ENCODE data around the gene CWC22. TPM values are rescaled to one million over a fixed set of nuclear protein-coding genes. Genes with fewer than 3 reads are reported as not detected.

The CWC22 gene
- total RNA-seq, 1 donor from 2014 or later: 27.5 TPM

DNA sequence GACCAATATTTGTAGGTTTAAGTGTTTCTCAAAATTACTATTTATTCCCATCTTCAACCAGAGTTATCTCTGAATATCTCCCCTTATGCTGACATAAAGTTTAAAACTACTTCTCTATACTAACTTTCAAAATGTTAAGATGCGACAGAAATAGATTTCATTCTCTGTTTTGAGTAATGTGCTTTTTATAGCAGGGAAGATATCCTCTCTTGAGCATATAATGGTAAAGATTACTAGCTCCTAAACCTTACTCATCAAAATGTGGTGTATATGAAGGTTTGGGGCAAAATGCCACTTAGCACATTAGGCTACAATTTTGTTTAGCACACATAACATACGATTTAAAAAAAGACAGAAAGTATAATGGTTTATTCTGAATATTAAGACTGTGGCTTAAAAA is 54.4 kb downstream of the CWC22 start:
- Mint-ChIP-seq H3K27me3 (no peaks in the 10 kb centered on the region), H3K36me3 (ENCODE audit: low read depth) (peaks cover 72% of the 10 kb centered on the region), H3K27ac (no peak overlapping the region), H3K4me3 (no peak overlapping the region), H3K4me1 (no peaks in the 10 kb centered on the region), H3K9me3 (no peaks in the 10 kb centered on the region)
- ChIA-PET POLR2A (no interaction called here), CTCF (no interaction called here)
- intact Hi-C loops (cut with micrococcal nuclease): no loop called here
- DNase-seq (no peak), ATAC-seq (ENCODE audit: low read depth) (no peak)
- TF ChIP-seq, protein P1, sequence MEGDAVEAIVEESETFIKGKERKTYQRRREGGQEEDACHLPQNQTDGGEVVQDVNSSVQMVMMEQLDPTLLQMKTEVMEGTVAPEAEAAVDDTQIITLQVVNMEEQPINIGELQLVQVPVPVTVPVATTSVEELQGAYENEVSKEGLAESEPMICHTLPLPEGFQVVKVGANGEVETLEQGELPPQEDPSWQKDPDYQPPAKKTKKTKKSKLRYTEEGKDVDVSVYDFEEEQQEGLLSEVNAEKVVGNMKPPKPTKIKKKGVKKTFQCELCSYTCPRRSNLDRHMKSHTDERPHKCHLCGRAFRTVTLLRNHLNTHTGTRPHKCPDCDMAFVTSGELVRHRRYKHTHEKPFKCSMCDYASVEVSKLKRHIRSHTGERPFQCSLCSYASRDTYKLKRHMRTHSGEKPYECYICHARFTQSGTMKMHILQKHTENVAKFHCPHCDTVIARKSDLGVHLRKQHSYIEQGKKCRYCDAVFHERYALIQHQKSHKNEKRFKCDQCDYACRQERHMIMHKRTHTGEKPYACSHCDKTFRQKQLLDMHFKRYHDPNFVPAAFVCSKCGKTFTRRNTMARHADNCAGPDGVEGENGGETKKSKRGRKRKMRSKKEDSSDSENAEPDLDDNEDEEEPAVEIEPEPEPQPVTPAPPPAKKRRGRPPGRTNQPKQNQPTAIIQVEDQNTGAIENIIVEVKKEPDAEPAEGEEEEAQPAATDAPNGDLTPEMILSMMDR (IDR thresholded peaks at IDR 0.05): no peak

DNA sequence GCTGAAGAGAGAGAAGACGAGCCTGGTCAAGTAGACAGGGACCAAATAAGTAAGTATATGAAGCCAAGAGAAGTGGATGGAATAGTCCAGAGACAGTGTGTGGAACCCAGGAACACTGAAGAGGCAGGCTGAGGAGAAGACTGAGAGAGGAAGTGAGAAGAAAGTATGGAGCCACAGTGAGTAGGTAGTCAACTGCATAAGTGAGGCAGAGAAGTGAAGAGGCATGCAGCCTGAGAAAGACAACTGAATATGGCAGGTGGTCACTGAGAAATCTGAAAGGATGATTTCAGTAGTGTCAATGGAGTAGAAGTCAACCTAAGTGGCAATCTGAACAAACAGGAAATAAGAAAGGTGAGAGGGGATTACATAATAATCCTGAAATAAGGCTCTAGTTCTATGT is 55.4 kb downstream of the CWC22 start:
- ATAC-seq (ENCODE audit: low read depth) (no peak), DNase-seq (no peak)
- Mint-ChIP-seq H3K4me1 (no peaks in the 10 kb centered on the region), H3K4me3 (no peak overlapping the region), H3K9me3 (no peaks in the 10 kb centered on the region), H3K36me3 (ENCODE audit: low read depth) (peaks cover 77% of the 10 kb centered on the region), H3K27ac (no peak overlapping the region), H3K27me3 (no peaks in the 10 kb centered on the region)
- TF ChIP-seq, protein P1 (IDR thresholded peaks at IDR 0.05): no peak
- intact Hi-C loops (cut with micrococcal nuclease): no loop called here
- POLR2A ChIA-PET: no interaction called here
- CTCF ChIA-PET: no interaction called here

DNA sequence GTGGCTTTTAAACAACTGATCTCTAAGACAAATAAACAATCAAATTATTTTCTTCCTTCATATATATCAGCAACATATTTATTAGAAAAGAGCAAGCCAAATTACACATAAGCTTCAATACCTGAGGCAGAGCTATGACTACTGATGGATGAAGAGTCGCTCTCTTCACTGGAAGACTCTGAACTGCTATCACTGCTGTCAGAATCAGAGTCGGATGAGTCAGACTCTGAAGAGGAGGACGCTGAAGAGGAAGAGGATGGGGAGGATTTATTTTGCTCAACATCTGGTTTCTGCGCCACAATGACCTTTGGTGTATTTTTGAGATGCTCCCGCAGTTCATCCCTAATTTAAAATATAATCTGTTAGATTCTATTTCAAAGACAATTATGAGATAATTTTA is 56.7 kb downstream of the CWC22 start:
- no peak for DNase-seq
- H3K36me3 Mint-ChIP-seq (ENCODE audit: low read depth): peaks cover 84% of the 10 kb centered on the region
- TF ChIP-seq, protein P1 (IDR thresholded peaks at IDR 0.05): no peak
- H3K9me3 Mint-ChIP-seq: no peaks in the 10 kb centered on the region
- POLR2A ChIA-PET: no interaction called here
- no peak for ATAC-seq (ENCODE audit: low read depth)
- H3K27me3 Mint-ChIP-seq: no peaks in the 10 kb centered on the region
- CTCF ChIA-PET: no interaction called here
- H3K4me3 Mint-ChIP-seq: no peak overlapping the region
- H3K27ac Mint-ChIP-seq: no peak overlapping the region
- no peaks in the 10 kb centered on the region for H3K4me1 Mint-ChIP-seq
- intact Hi-C loops (cut with micrococcal nuclease): no loop called here

DNA sequence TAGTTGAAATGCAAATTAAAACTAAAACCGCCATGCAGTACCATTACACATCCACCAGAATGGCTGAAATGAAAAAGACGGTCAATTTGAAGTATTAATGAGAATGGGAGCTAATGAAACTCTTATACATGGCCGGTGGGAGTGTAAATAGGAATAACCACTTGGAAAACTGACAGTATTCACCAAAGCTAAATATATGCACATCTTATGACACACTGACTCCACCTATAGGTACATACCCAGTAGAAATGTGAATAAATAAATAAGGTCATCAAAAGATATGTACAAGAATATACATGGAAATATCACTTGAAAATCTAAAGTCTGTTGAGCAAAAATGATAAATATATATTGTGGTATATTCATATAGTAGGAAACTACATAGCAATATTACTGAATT is 57.7 kb downstream of the CWC22 start:
- no peaks in the 10 kb centered on the region for H3K4me1 Mint-ChIP-seq
- TF ChIP-seq, protein P1 (IDR thresholded peaks at IDR 0.05): no peak
- H3K9me3 Mint-ChIP-seq: no peaks in the 10 kb centered on the region
- POLR2A ChIA-PET: no interaction called here
- H3K4me3 Mint-ChIP-seq: no peak overlapping the region
- peaks cover 86% of the 10 kb centered on the region for H3K36me3 Mint-ChIP-seq (ENCODE audit: low read depth)
- H3K27ac Mint-ChIP-seq: no peak overlapping the region
- H3K27me3 Mint-ChIP-seq: no peaks in the 10 kb centered on the region
- intact Hi-C loops (cut with micrococcal nuclease): loop anchor here (2.0 to 5.0 kb wide), 2 partner anchors 17 to 33 kb away; no protein-coding TSS in a partner anchor
- DNase-seq: no peak
- no peak for ATAC-seq (ENCODE audit: low read depth)
- CTCF ChIA-PET: no interaction called here

DNA sequence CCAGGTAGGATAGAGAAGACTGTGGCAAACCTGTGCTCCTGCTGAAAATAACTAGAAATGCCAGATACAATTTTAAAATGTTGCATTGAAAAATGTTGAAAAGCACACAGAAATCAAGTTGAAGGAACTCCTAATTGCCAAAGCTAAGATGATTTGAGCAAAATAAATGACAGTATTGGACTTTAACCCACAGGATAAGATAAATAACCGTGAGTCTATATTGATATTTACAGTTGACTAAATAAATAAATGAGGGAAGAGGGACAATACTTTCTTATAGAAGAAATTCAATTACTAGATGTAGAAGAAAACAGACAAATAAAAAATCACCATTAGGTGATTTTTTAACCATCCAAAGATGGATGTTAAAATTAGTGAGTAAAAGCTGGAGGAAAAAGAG is 59.0 kb downstream of the CWC22 start:
- no peak overlapping the region for H3K4me3 Mint-ChIP-seq
- H3K27ac Mint-ChIP-seq: no peak overlapping the region
- ATAC-seq (ENCODE audit: low read depth) (no peak), DNase-seq (no peak)
- TF ChIP-seq, protein P1 (IDR thresholded peaks at IDR 0.05): no peak
- no peaks in the 10 kb centered on the region for H3K27me3 Mint-ChIP-seq
- H3K4me1 Mint-ChIP-seq: no peaks in the 10 kb centered on the region
- ChIA-PET CTCF (no interaction called here), POLR2A (no interaction called here)
- H3K9me3 Mint-ChIP-seq: no peaks in the 10 kb centered on the region
- intact Hi-C loops (cut with micrococcal nuclease): loop anchor here (2.0 to 5.0 kb wide), 2 partner anchors 19 to 34 kb away; no protein-coding TSS in a partner anchor
- peaks cover 78% of the 10 kb centered on the region for H3K36me3 Mint-ChIP-seq (ENCODE audit: low read depth)

All from activated B cell treated with CpG ODN at 0.5 μM for 24 hours (primary cell).